GM23248 (cell line): ENCODE measurements around the gene PLXDC1.

Experiments
- EZH2 ChIP-seq: fragments of 200-600 bp; sonication (generic); IDR thresholded peaks from 2 replicates; pipeline ENCODE4 v1.6.1; 2018; ENCODE audit warnings: antibody characterized with exemption, mild to moderate bottlenecking; ENCODE audit not compliant: insufficient read depth, poor library complexity, severe bottlenecking
- EZH2phosphoT487 ChIP-seq: fragments of 200-600 bp; sonication (generic); IDR thresholded peaks from 2 replicates; pipeline ENCODE4 v1.6.1; 2018; ENCODE audit warnings: antibody characterized with exemption, moderate library complexity, mild to moderate bottlenecking, low read depth; ENCODE audit not compliant: insufficient read depth

DNA sequence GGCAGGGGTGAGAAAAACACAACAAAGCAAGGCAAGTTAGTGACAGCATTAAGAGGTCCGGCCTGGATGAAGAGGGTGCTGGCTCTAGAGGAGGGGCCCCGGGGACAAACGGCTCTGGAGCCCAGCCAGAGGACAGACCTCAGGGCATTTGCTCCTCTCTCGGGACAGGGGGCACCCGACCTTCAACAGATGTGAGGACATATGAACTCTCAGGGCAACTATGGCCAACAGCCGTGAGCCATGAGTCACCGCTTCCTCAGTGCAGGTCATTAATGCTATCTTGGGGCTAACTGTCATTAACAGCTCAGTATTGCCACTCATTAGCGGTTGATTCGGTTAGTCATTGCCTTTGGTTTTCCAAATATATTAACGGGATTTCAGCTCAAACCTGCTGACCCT lies 24.3 kb upstream of the PLXDC1 start:
- TF ChIP-seq EZH2 (no peak), EZH2phosphoT487 (no peak)
